ENCODE data around the gene UCN2. TPM values are rescaled to one million over a fixed set of nuclear protein-coding genes. Genes with fewer than 3 reads are reported as not detected.
A peak's percentile ranks its signal among the peaks of the same experiment; 100 is the strongest.

Gene UCN2
- total and polyA plus RNA-seq, 2 of the 8 experiments (the other 6 are each of a cell fraction or from before 2014, with no cell fraction given), result 0.14 TPM; not detected in 1

- ChIA-PET POLR2A (ENCODE audit: partially characterized antibody) (interaction anchor here (0.8 to 6.0 kb wide), 22 partner anchors 10 to 327 kb away, joined by 3 to 34 read pairs (median 4); partner anchors contain the start of genes ATRIP, CCDC51, CELSR3 and COL7A1), CTCF (ENCODE audit: partially characterized antibody) (interaction anchor here (0.5 to 6.7 kb wide), 17 partner anchors 7 to 121 kb away, joined by 3 to 52 read pairs (median 8); partner anchors contain the start of genes CCDC51, SLC26A6 and TMA7)
- no peak within 1 kb of the TSS for H2BK120ac ChIP-seq (replicated peaks; ENCODE audit: low read depth, low read length)
- H3K4me3 ChIP-seq (ENCODE audit: extremely low read depth in 1 of 4, insufficient read depth in 2 of 4, low read depth in 3 of 4, low read length in 4 of 4), result peak within 1 kb of the TSS; percentile 67 to 90 (median 73)
- peak within 1 kb of the TSS; percentile 25 for H4K91ac ChIP-seq (replicated peaks; ENCODE audit: insufficient read length, low read length)
- H2BK12ac ChIP-seq (ENCODE audit: low read depth, low read length), result no peak within 1 kb of the TSS
- no peaks in the 10 kb centered on the region for H3K27me3 ChIP-seq (replicated peaks in 1 of 4; ENCODE audit: control insufficient read depth in 3 of 4, extremely low read depth in 1 of 4, insufficient read depth in 3 of 4, low read length in 3 of 4)
- no peak within 1 kb of the TSS for H3K56ac ChIP-seq (replicated peaks; ENCODE audit: insufficient read length, low read depth, low read length)
- no peak within 1 kb of the TSS for H2BK20ac ChIP-seq (ENCODE audit: low read length)
- peak within 1 kb of the TSS; percentile 65 to 84 (median 71) for H3K9ac ChIP-seq (replicated peaks in 1 of 4; ENCODE audit: extremely low read depth in 1 of 4, low read depth in 3 of 4, low read length in 3 of 4)
- H2AFZ ChIP-seq (ENCODE audit: low read length), result peak within 1 kb of the TSS; percentile 24; the same call in 1 of the 2 replicates
- peaks cover 0 to 3% of the 10 kb centered on the region in 2 experiments for H4K20me1 ChIP-seq (replicated peaks in 1 of 2; ENCODE audit: control insufficient read depth in 1 of 2, insufficient read depth in 2 of 2, low read length in 2 of 2)
- peaks cover 11% of the 10 kb centered on the region for H3K79me1 ChIP-seq (ENCODE audit: low read depth, low read length)
- H3K4me1 ChIP-seq (replicated peaks in 1 of 4; ENCODE audit: control insufficient read depth in 3 of 4, insufficient read depth in 4 of 4, low read length in 3 of 4), result peaks cover 4 to 33% (median 22%) of the 10 kb centered on the region in 4 experiments
- no peak within 1 kb of the TSS for H2AK5ac ChIP-seq (ENCODE audit: low read depth, low read length)
- H3K23ac ChIP-seq (ENCODE audit: insufficient read length), result no peak within 1 kb of the TSS
- no peak within 1 kb of the TSS for H2BK15ac ChIP-seq (ENCODE audit: low read length)
- peak within 1 kb of the TSS; percentile 80 for H4K5ac ChIP-seq (ENCODE audit: insufficient read length, low read depth, low read length)
- H2BK5ac ChIP-seq (ENCODE audit: low read depth, low read length), result peak within 1 kb of the TSS; percentile 79
- H4K8ac ChIP-seq (ENCODE audit: extremely low read depth, insufficient read depth, low read length), result peak within 1 kb of the TSS; percentile 1; the same call in 1 of the 2 replicates
- no peaks in the 10 kb centered on the region for H3K9me3 ChIP-seq (ENCODE audit: insufficient read depth in 2 of 2, low read depth in 1 of 2, low read length in 1 of 2)
- peak within 1 kb of the TSS; percentile 75 for H3K18ac ChIP-seq (ENCODE audit: extremely low read depth, low read length)
- H3K4me2 ChIP-seq (ENCODE audit: insufficient read depth in 1 of 2, low read depth in 2 of 2, low read length in 2 of 2), result peak within 1 kb of the TSS; percentile 78 to 84
- peak within 1 kb of the TSS; percentile 67 for H3K27ac ChIP-seq (ENCODE audit: low read depth, low read length)
- H3K14ac ChIP-seq (ENCODE audit: insufficient read length), result no peak within 1 kb of the TSS
- peak; percentile 99 to 100 for DNase-seq (ENCODE audit: low read depth in 1 of 2, low spot score in 2 of 2)
- FAIRE-seq, result peak; percentile 82
- H3K36me3 ChIP-seq (ENCODE audit: control insufficient read depth in 2 of 4, insufficient read depth in 4 of 4, low read length in 3 of 4), result no peaks in the 10 kb centered on the region
- 2% methylated on average over 43 of the region's 53 CpGs; no CpG with 5 or more reads in 1 of the 2 experiments for WGBS, 2 experiments (ENCODE audit: extremely low coverage in 1 of 2, insufficient coverage in 1 of 2, insufficient read length in 1 of 2, insufficient replicate concordance in 2 of 2, low coverage in 1 of 2, low lambda C conversion rate in 2 of 2, missing lambda C conversion rate in 1 of 2)
- peaks cover 2% of the 10 kb centered on the region; the same call in 1 of the 2 replicates for H3K23me2 ChIP-seq (ENCODE audit: low read depth, low read length)
- peaks cover 0 to 27% of the 10 kb centered on the region in 2 experiments; a peak in 1 of 4 replicates for H3K79me2 ChIP-seq (ENCODE audit: control insufficient read depth in 1 of 2, insufficient read depth in 2 of 2, low read length in 2 of 2)
- H3K4ac ChIP-seq (replicated peaks; ENCODE audit: insufficient read length, low read depth, low read length), result no peak within 1 kb of the TSS
- peak; percentile 67 for TF ChIP-seq POLR2AphosphoS5 (IDR thresholded peaks at IDR 0.05; ENCODE audit: low read depth, low read length)
- peak; percentile 61; the same call in 1 of the 2 replicates for TF ChIP-seq TBP (IDR thresholded peaks at IDR 0.05; ENCODE audit: low read depth, low read length)
- TF ChIP-seq SUZ12 (IDR thresholded peaks at IDR 0.05; ENCODE audit: low read length), result no peak
- 0 out of 2 replicates have a peak, but pooled peaks have one; percentile 10 for TF ChIP-seq RBBP5 (IDR thresholded peaks at IDR 0.05; ENCODE audit: borderline replicate concordance, low read depth, low read length)
- TF ChIP-seq SIN3A (conservative IDR thresholded peaks at IDR 0.05 in 1 of 2, IDR thresholded peaks at IDR 0.05 in 1 of 2; ENCODE audit: low read depth in 1 of 2, low read length in 2 of 2), result peak; percentile 50 to 64; a peak in 1 of 4 replicates
- peak; percentile 86 for TF ChIP-seq BACH1 (IDR thresholded peaks at IDR 0.05; ENCODE audit: low read length)
- peak; percentile 56 for TF ChIP-seq PHF8 (conservative IDR thresholded peaks at IDR 0.05; ENCODE audit: low read depth, low read length)
- peak; percentile 66 for TF ChIP-seq TAF1 (IDR thresholded peaks at IDR 0.05; ENCODE audit: low read depth, low read length)
- TF ChIP-seq KDM4A (IDR thresholded peaks at IDR 0.05; ENCODE audit: low read depth, low read length, severe bottlenecking), result peak; percentile 51
- TF ChIP-seq KDM1A (IDR thresholded peaks at IDR 0.05; ENCODE audit: borderline replicate concordance, low read length), result 0 out of 2 replicates have a peak, but pooled peaks have one; percentile 11
- no peak; the same call in 1 of the 2 replicates for TF ChIP-seq SP1 (IDR thresholded peaks at IDR 0.05; ENCODE audit: low read depth, low read length)
These were observed 6.6 kb downstream of the UCN2 start, which contains the start of gene PFKFB4 for GRCh38 chr3:48556796-48557626. TSS of gene PFKFB4 (minus strand) at chr3:48556803. CDS start at chr3:48556777, 26 bp downstream.

Data from H1 (cell line).